Raji (cell line): Measurements from ENCODE around the gene TSG101.

ENCODE experiments used
- POLR2A ChIP-seq: IDR thresholded peaks from 2 replicates; pipeline ENCODE4 v1.6.1; 2011; ENCODE audit warnings: low read depth, low read length, control low read depth; ENCODE audit not compliant: insufficient read depth

The TSG101 gene

DNA sequence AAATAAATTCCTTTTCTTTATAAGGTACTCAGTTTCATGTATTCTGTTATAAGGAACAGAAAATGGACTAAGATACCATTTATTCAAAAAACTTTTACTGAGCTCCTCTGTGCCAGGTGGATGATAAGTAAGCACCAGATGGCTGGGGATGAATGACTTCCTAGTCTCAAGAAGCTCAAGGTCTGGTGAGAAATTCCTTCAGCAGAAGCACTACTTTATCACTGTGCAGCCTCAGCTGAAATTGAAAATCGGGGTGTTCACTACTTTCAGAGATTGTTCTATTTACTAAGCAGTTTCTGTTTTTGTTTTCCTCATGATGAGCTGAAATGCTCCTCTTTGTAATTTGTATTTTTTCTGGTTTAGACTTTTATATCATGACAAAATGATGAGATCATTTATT lies 63.3 kb downstream of the TSG101 start:
- no peak for TF ChIP-seq POLR2A

- no peak for TF ChIP-seq POLR2A
Measured at GRCh38 chr11:18461909-18462308, 64.8 kb downstream of the TSG101 start.

GRCh38 chr11:18459634-18460033 lies 67.1 kb downstream of the TSG101 start:
- TF ChIP-seq POLR2A, result no peak

GRCh38 chr11:18457450-18457849 lies 69.3 kb downstream of the TSG101 start:
- TF ChIP-seq POLR2A, result no peak

DNA sequence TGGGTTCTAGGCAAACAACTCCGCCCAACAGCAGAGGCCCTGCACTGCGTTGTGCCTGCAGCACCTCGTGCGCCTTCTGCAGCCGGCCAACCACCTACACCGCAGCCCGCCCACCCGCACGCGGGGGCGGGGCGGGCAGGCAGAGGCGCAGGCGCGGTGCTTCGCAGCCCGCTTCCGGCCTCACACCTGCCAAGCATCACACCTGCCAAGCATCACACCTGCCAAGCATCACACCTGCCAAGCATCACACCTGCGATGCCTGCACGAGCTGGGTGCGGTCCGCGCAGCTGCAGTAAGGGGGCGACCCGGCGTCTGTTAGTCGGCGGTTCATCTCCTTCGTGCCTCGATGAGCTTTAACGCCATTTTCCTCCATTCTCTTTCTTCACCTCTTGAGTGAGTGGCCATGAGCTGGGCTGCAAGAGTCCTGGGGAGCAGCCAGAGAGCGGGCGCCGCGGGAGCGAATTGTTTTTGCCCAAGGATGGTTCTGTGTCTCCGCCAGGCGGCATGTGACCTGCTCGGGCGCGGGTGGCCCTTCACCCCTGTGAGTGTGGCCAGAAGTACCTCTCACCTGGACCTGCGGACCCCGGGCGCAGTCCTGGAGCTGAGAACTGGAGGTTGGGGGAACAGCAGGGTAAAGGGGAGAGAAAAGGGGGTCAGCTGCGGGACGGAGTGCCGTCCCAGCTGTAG lies 70.9 kb downstream of the TSG101 start, which contains the start of gene LDHAL6A:
LDHAL6A (plus strand) TSS at position 171 of the 687 bp plus-strand sequence. CDS start 825 bp downstream, outside the sequence.
- TF ChIP-seq POLR2A, result no peak

DNA sequence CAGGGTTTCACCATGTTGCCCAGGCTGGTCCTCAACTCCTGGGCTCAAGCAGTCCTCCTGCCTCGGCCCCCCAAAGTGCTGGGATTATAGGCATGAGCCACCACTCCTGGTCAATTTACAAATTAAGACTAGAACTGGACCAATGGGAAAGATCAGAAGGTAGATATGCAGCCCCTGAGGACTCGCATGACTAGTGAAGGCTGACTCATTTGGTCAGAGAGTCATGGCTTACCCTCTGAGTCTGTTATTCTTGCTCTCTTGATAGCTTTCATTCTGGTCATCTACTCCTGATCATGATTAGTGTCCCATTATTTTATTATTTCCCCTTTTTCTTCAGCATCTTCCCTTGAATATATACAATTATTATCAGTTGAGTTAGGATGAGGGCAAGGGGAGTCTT lies 73.8 kb downstream of the TSG101 start:
- TF ChIP-seq POLR2A, result no peak

- no peak for TF ChIP-seq POLR2A
Measured at GRCh38 chr11:18449251-18449650, 77.5 kb downstream of the TSG101 start.

DNA sequence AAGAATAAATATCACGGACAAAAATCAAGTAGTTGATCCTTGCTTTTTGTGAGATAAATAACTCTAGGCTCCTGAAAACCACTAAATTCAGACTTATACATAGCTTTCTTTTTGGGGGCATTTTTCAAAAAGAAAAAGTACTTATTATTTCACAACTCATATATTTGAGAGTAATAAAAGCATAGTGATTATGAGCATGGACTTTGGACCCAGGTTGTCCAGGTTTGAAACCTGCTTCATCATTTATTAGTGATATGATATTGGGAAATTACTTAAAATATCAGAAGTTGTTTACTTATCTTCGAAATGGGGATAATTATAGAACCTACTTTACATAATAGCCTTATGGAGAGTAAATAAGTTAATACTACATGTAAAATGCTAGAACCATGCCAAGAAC lies 88.1 kb downstream of the TSG101 start:
- no peak for TF ChIP-seq POLR2A
